GM12873 (cell line): ENCODE results near the gene CD83.

Experiments used
- TF ChIP-seq, protein P1 (sequence below): IDR thresholded peaks from 2 replicates; pipeline ENCODE4 v1.5.1; 2012; ENCODE audit warnings: low read depth, mild to moderate bottlenecking, moderate library complexity, low read length, control low read depth; ENCODE audit not compliant: insufficient read depth; ENCODE audit errors: missing control alignments

CD83 gene

DNA sequence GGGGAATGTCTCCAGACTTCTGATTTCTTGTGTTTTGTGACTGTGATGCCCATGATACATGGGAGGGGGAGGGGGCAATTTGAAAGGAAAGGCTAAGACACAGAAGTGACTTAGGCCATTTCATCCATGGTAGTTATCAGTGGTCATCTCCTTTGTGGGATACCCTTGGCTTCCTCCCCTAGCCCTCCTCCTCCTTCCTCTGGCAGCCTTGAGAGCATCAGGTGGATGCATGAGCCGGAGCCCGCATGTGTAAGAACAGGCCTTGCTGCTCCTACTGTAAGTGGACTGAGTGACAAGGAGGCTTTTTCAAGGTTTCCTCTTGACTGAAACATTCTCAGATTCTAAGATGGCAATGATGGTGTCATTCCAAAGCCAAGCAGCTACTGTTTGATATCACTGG is 874 bp downstream of the CD83 start:
- TF ChIP-seq, protein P1, sequence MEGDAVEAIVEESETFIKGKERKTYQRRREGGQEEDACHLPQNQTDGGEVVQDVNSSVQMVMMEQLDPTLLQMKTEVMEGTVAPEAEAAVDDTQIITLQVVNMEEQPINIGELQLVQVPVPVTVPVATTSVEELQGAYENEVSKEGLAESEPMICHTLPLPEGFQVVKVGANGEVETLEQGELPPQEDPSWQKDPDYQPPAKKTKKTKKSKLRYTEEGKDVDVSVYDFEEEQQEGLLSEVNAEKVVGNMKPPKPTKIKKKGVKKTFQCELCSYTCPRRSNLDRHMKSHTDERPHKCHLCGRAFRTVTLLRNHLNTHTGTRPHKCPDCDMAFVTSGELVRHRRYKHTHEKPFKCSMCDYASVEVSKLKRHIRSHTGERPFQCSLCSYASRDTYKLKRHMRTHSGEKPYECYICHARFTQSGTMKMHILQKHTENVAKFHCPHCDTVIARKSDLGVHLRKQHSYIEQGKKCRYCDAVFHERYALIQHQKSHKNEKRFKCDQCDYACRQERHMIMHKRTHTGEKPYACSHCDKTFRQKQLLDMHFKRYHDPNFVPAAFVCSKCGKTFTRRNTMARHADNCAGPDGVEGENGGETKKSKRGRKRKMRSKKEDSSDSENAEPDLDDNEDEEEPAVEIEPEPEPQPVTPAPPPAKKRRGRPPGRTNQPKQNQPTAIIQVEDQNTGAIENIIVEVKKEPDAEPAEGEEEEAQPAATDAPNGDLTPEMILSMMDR = no peak

DNA sequence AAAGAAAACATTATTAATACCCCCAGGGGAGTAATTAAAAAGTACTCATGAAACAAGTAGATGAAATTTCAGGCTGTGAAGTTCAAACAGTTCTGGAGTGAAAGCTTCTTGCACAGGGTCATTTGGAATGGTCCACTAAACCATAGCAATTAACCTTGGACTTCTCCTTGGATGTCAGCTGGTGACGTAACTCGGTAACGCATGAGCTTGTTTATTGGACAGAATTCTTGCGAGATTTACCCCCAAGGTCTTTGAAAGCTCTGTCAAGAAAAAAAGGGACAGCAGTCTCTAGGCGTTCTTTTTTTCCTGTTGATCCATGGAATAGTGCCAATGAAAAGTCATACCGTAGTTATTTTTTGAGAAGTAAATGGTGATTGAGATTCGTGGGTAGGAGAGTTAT is 2.2 kb downstream of the CD83 start:
- TF ChIP-seq, protein P1 = no peak

DNA sequence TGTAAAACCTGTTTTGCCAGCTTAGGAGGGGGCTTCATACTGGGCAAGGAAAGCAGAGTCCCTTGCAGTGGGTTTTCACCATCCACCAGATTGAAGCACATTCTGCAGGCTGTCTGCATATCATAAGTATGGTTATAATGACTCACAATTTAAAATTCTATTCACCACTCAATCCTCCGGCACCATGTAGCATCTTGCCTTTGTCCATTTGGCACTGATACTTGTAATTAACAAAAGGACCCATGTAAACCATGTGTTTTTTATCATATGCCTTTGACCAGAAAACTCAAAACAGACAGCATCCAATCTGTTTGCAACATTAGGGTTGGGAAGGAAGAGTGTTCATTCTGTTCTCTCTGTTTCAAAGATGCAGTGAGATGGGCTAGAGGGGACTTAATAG is 3.0 kb downstream of the CD83 start:
- TF ChIP-seq, protein P1 = no peak

DNA sequence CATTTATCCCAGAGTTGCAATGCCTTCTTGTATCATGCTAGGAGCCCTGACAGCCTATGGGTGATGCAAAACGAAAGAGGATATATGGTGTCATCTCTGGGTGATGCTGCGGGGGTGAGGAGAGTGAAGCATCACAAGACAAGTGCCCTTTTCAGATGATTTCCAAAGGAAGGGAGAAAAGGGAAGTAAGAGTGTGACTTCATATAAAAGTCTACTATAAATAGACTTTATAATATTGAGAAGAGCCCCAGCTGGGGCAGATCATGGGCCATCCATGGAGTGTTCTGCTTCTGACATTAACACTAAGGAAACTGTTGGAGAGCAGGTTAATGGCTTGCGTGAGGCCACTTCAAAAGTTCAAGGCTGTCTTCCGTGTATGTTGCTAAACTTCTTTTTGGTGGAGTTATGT is 4.4 kb downstream of the CD83 start:
- TF ChIP-seq, protein P1 = no peak

DNA sequence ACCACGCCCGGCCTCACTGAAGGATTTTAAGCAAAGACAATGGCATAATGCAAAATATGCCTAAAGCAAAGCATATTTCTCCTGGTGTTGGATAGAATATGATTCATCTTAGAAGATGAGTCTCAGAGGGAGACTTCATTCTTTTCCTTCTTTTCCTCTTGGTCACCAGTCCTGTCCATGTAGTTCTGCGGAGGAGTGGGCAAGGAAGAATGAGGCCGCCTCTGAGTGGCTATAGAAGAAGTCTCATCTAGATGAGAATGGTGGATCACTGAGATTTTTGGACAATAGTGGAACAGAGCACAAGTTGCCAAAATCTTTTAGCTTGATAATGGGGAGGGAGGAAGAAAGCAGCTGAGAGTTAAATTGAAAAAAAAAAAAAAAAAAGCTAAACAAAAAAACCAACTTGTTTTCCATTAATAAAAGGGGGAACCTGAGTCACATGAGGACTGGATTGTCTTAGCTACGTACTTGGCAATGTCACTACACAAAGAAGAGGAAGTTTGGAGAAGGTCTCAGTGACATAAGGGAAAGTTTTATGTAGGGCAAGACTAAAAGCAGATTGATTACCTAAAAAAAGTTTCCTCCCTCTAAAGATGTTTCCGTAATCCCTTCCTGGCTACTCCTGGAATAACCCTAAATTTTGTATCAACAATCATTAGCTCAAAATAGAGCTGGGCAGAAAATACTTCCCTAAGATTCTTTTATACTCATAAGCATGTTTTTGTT is 6.0 kb downstream of the CD83 start:
- TF ChIP-seq, protein P1 = no peak

DNA sequence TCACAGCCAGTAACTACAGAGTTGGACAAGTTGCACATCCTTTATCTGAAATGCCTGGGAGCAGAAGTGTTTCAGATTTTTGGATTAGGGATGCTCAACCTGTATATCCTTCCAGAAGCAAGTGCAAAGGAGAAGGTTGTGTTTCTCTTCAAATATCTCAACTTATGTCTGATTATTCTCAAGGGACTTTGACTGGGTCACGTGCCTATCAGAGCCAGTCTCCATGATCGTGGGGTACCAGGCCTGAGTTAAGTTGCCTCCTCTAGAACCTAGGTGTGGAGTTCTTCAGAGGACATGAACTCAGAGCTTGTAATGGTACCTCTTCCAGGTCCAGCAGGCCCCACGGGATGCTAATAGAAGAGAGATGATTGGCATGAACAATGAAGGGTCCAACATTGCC is 7.8 kb downstream of the CD83 start:
- TF ChIP-seq, protein P1 = no peak

DNA sequence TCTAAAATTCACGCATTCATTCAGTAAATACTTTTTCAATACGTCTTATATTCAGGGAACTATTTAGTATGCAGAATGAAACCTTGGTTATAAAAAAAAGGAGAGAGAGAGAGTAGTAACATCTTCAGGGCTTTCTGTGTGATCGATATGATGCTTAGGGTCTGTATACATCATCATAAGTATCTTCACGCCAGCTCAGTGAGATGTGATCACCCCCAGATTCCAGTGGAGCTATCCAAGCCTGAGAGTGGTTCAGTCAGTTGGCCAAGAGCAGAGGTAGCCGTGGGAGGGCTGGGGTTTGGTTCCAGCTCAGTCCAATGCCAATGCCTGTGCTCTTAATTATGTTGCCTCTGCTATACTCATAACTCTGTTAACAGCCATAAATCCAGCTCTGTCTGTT is 8.6 kb downstream of the CD83 start:
- TF ChIP-seq, protein P1 = no peak
